K562 treated with DMSO at 1 percent for 4 hours (cell line): Measurements from ENCODE around the gene SMPD2. TPM values are rescaled to one million over a fixed set of nuclear protein-coding genes. Genes with fewer than 3 reads are reported as not detected.

ENCODE experiments used
- total RNA-seq: library from RNA; unstranded; fragments of 300-600 nt; gene quantifications from 2 replicates; pipeline ENCODE4 v1.2.3, GENCODE V29; 2022; ENCODE audit not compliant: insufficient read depth

Gene SMPD2
- 11.9 and 14.6 TPM in 2 replicates for total RNA-seq

DNA sequence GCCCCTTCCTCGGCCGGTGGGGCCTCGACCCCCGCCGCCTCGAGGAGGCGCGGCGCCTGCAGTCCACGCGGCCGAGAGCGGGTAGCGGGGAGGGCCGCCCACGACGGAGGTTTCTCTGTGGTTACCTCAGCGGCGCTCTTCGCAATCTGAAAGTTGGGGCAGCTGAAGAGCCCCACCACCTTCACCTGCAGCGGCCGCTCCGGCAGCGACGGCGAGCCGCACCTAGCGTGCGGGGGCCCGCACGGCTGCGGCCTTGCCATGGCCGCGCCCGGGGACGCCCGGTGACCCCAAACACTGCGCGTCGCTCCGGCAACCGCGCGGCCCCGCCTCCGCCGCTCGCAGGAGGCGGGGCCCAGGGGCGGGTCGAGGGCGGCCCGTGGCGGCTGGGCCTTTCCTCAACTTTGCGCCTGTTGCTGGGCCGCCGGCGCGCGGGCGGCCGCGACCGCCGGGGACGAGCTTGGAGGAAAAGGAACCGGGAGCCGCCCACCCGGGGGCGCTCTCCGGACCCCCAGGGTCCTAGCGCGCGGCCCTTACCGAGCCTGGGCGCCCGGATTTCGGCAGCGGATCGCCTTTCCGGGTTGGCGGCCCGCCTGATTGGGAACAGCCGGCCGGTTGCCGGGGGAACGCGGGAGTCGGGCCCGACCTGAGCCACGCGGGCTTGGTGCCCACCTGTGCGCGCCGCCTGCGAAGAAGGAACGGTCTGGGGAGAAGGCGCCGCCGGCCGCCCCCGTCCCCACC, at the start of gene SMPD2, which contains the start of gene PPIL6:
Gene SMPD2, plus strand, starts transcription at position 394 of the 738 bp plus-strand sequence. CDS start 398 bp downstream, outside the sequence.
Gene PPIL6, minus strand, starts transcription at position 298 of the 738 bp plus-strand sequence. Its CDS starts 38 bp downstream, at position 260.

GRCh38 chr6:109455437-109456110, 15.1 kb downstream of the SMPD2 start, which contains the start of gene MICAL1:
TSS of gene MICAL1 (minus strand) at chr6:109455772. CDS start at chr6:109454196, 1,576 bp downstream.

GRCh38 chr6:109482905-109483734, 42.6 kb downstream of the SMPD2 start, which contains the start of gene ZBTB24:
TSS of gene ZBTB24 (minus strand) at chr6:109483219. CDS start at chr6:109482026, 1,193 bp downstream.

Other genes with a start within 250 kb of the SMPD2 start
- gene CD164, start 58.3 kb upstream of the SMPD2 start, total RNA-seq = 153 and 183 TPM in 2 replicates
- gene PPIL6, start 96 bp upstream of the SMPD2 start, total RNA-seq = 1.4 and 1.5 TPM in 2 replicates
- gene MICAL1, start 15.0 kb downstream of the SMPD2 start, total RNA-seq = 9.9 and 14.7 TPM in 2 replicates
- 3.6 and 4.4 TPM in 2 replicates for gene ZBTB24, start 42.5 kb downstream of the SMPD2 start, total RNA-seq